HuH-7 (cell line): ENCODE measurements around the gene MAPK11.

Experiments
- DNase-seq: peaks from one replicate; pipeline ENCODE4 v3.0.0; 2011; ENCODE audit warnings: low spot score

The MAPK11 gene

GRCh38 chr22:50269970-50270665, at the start of gene MAPK11:
Gene MAPK11, minus strand, starts transcription at chr22:50270380. Its CDS starts 88 bp downstream, at chr22:50270292.
- DNase-seq = no peak

GRCh38 chr22:50319503-50319951, 49.3 kb upstream of the MAPK11 start:
- no peak for DNase-seq

GRCh38 chr22:50318698-50319411, 48.7 kb upstream of the MAPK11 start:
- no peak for DNase-seq

GRCh38 chr22:50318356-50318697, 48.1 kb upstream of the MAPK11 start:
- DNase-seq = no peak

- no peak for DNase-seq
Measured at GRCh38 chr22:50317674-50318073, 47.5 kb upstream of the MAPK11 start.

DNA sequence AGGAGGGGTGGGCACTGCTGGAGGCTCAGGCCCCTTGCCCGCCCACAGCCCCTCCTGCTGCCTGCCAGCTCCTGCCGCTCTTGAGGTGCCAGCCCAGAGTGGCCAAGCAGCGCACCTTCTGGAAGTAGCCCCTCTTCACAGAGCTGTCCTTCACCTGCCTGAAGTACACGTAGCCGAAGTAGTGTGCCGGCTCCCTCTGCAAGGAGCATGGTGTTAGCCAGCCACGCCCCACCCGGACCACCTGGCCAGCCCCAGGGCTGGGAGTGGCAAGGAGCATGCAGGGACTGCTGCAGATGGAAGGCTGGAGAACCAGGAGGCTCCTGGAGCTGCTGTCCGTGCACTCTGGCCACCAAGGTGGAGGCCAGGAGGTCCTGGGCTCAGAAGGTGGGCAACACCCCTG, 47.0 kb upstream of the MAPK11 start:
- DNase-seq = no peak

- no peak for DNase-seq
Measured at GRCh38 chr22:50316114-50317065, 46.2 kb upstream of the MAPK11 start.

DNA sequence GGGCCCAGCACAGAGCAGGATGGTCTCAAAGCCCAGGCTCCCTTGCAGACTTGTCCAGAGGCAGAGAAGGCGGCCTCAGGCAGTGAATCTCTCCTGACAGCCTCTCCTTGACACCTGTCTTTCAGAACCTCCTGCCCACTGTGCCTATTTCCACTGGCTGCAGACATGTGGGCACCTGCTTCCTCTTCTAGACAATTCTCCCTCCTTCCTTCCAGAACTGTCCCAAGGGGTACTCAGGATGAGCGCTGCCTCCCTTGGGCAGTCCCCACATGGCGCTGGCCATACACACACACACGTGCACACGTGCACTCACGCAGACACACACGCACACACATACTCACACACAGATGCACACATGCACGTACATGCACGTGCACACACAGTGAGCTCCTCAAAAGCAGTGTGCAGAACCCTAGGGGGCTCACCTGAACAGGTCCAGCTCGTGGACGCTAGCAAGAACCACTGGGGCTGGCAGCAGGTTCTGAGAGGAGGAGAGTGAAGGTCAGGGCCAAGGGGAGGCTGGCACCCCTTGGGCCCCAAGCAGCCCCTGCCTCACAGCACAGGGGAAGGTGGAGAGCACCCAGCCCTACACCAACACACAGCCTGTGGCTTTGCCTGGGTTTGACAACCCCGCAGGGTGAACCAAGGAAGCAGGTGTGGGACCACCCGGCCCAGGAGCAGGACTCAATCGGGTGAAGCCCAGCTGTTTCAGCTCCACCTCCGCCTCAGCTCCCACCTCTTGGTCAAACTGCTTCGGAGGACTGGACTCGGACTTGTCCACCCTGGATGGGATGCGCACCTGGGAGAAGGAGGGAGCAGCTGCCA, 45.3 kb upstream of the MAPK11 start:
- DNase-seq = no peak

DNA sequence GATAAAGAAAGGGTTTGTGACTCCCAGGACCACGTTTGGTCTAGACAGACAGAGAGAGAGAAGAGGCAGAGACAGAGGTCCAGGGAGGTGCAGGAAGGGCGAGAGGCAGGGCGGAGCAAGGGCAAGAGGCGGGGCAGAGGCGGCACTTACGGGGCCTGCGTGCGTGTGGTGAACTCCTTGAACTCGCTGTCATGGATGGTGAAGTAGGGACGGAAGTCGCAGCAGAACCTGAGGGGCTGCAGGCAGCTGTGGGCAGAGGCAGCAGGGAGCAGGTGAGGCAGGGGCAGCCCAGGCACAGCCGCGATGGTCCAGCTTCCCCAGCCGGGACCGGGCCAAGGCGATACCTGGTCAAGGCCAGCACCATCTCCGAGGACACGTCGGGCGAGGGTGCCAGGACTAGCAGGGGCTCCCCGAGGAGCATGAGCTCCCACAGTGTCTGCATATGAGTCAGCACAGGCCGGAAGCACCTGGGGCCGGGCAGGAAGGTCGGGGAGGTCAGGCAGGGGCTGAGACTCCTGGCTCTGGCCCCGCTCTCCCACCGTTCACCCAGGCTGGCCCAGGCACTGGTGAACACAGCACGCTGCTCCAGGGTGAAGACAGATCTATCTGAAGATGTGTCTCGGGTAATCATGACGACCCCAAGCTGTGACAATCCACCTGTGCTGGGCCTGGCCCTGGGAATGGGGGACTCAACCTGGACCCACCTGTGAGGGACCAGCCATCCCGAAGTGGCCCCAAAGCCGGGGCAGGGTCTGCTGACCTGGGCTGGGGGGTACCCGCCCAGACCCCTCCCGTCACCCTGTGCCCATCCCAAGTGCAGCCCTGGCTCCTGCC, 44.5 kb upstream of the MAPK11 start:
- DNase-seq = no peak

- no peak for DNase-seq
Measured at GRCh38 chr22:50314081-50314454, 43.9 kb upstream of the MAPK11 start.

- DNase-seq = no peak
Measured at GRCh38 chr22:50313600-50313999, 43.4 kb upstream of the MAPK11 start.

DNA sequence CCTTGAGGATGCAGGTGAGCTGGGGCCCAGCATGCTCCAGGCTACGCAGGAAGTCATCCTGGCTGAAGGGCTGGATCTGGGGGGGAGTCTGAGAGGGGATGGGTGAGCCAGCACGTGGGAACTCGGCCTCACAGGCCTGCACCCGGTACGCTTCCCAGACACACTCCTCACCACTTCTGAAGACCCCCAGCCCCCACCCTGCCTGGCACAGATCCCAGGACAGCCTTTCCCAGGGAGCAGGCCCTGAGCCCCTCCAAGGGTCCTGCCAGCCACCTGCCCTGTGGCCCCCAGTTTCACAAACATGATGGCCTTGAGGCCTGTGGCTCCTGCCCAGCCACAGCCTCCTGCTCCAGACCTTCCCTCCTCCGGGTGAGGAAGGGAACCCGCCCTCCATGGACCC, 42.8 kb upstream of the MAPK11 start:
- no peak for DNase-seq

DNA sequence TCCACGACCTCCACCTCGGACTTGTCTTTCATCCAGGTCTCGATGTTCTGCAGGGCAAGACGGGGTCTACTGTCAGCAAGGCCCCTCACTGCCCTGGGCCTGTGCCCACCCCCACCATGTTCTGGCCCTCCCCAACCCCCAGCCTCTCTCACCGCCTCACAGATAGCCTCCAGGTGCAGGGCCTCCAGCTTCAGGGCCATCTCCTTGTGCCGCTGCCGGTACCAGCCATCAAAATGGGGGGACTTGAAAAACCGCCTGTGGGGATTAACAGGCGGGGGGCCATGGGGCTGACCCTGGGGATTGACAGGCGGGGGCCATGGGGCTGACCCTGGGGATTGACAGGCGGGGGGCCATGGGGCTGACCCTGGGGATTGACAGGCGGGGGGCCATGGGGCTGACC, 42.2 kb upstream of the MAPK11 start:
- no peak for DNase-seq

DNA sequence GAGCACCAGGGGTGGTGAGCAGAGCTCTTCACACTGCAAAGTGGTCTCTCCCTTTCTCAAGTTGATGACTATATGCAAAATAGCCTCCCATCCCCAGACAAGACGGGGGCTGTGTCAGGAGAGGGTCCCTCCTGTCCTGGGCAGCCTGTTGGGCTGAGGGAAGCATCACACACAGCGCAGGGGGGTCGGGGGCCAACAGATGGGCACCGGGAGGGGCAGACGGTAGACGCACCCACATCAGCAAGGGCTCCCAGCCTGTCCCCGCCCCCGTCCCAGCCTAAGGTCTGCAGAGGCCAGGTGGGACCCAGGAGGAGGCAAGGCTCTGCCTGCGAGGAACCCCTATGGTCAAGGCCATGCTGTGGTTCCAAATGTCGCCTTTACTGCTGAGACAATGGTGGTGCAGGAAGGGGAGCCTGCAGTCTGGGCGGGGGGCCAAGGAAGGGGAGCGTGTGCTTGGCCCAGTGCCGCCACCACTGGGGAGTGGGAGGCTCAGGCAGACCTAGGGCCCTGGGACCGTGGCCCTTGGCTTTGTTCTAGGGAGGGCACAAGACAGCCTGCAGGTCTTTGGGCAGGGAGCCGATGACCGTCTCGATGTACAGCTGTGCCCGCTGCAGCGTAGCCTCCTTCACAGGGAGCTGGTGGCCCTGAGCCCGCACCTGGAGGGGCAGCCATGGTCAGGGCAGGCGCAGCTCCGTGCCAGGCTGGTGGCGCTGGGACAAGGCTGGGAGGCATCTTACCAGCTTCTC, 41.6 kb upstream of the MAPK11 start:
- DNase-seq = no peak

- no peak for DNase-seq
Measured at GRCh38 chr22:50310949-50311444, 40.8 kb upstream of the MAPK11 start.

DNA sequence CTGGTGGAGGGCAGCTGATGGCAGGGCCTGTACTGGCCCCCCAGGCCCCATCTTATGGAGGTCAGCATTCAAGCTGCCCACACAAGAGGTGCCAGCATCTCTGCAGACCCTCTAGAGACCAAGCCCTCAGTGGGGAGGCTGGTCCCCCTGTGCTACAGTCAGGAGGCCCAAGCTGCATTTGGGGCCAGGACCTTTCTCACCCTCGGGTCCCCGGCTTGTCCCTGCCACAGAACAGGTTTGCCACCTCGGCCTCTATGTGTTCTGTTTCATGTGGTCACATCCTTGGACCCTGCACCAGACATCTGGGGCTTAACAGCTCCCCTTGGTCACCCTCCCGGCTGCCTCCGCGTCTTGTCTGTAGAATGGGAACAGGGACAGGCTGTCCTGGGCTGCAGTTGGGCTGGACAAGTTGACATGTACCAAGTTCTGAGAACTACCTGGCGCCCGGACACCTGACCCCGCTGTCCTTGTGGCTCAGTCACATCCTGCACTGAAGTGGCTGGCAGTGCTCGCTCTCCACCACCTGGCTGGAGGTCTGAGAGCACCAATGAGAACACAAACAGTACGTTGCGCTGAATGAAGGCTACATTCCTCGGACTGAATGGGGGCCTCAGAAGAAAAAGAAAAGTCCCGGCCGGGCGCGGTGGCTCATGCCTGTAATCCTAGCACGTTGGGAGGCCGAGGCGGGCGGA, 40.0 kb upstream of the MAPK11 start:
- no peak for DNase-seq

GRCh38 chr22:50309601-50309991, 39.4 kb upstream of the MAPK11 start:
- DNase-seq = no peak

DNA sequence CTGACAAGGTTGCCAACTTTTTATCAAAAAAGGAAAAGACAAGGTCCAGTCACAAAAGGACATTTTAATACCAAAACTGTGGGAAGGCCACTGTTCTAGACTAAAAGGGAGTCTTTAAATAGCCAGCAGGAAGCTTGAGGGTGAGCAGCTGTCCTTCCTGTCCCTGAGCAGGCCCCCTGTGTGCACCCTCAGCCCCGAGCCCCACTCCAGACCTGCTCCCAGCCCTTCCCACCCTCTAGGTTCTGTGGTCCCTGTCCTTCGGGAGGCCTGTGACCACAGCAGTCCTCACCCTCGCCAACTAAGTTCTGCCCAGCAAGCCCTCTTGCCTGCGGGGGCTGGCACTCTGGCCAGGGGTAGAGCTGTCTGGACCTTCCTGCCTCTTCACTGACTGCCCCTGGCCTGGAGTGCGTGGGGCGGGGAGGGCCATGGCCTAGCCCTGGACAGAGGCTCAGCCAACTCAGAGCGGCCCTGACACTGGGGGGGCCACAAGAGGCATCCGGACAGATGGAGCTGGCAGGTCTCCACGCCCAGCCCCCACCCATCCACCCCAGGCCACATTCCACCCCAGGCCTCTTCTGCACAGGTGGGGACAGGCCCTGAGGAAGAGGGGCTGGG, 38.9 kb upstream of the MAPK11 start:
- DNase-seq = no peak

DNA sequence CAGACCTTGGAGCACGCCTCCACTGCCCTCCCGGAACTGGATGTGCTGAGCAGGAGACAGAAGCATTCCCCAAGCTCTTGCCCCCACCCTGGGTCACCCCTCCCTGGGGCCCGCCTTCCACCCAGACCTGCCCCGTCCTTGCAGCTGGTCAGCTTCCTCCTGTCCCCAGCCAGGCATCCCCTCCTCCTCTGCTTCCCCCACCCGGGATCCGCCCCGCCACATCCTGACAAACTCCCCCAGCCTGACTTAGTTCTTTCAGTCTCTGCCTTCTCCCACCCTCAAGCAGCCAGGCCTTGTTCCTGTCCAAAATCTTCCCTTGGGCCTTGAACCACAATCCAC, 38.4 kb upstream of the MAPK11 start:
- DNase-seq = no peak
